HepG2 (cell line): Measurements from ENCODE around the gene FGF23. TPM values are rescaled to one million over a fixed set of nuclear protein-coding genes. Genes with fewer than 3 reads are reported as not detected.

ENCODE experiments used
- ATAC-seq: fragments of 200-7000 bp; cut with Tn5 transposase; 3 replicates; pipeline ENCODE4 v1.9.1; 2020; ENCODE audit warnings: mild to moderate bottlenecking, moderate library complexity
- BruUV-seq: library from RNA; stranded (reverse); fragments of 400-500 nt; replicated peaks from 2 replicates; lab custom pipeline; 2021; lab: Mats Ljungman, UMichigan
- CTCF ChIA-PET: fragments of 300-600 bp; formaldehyde crosslinking; extraction: SDS; loops from one replicate; lab custom pipeline; 2021; ENCODE audit warnings: low total read pairs, inconsistent platforms, low intra/inter-chr PET ratio; lab: Yijun Ruan, JAX
- POLR2A ChIA-PET: fragments of 350-600 bp; sonication (Branson Sonifier 250); formaldehyde crosslinking; loops from one replicate; lab custom pipeline; 2020; ENCODE audit warnings: antibody characterized with exemption, inconsistent platforms; lab: Yijun Ruan, JAX
- DNase-seq: peaks from one replicate; pipeline ENCODE4 v3.0.0-alpha.2; 2015; ENCODE audit warnings: low spot score
- FAIRE-seq: peaks from 3 replicates; lab custom pipeline; 2011; peaks lifted over from hg19 to GRCh38; lab: Jason Lieb, UNC
- H2AFZ ChIP-seq: one replicate; pipeline ENCODE4 v1.6.1; 2011; ENCODE audit warnings: low read length, inconsistent platforms
- H3K27ac ChIP-seq: fragments of 300-600 bp; 3 replicates; pipeline ENCODE4 v1.8.0; 2011; ENCODE audit warnings: mixed run types, mild to moderate bottlenecking, mixed read lengths, low read length, inconsistent platforms; ENCODE audit not compliant: insufficient read depth; ENCODE audit errors: extremely low read length
- H3K27me3 ChIP-seq, 2 experiments: fragments of 200-600 bp in 1 of 2; 2 replicates in 1 of 2; 3 replicates in 1 of 2; pipeline versions ENCODE4 v1.6.0 to v1.8.0; 2011; ENCODE audit warnings: low read length in 2 of 2, mild to moderate bottlenecking in 2 of 2, moderate library complexity in 2 of 2, inconsistent platforms in 1 of 2; ENCODE audit not compliant: insufficient read depth in 2 of 2, control insufficient read depth in 1 of 2
- H3K36me3 ChIP-seq, 2 experiments: fragments of 200-600 bp in 1 of 2; replicated peaks in 1 of 2; 2 replicates in 1 of 2; 3 replicates in 1 of 2; pipeline versions ENCODE4 v1.5.1 to v1.8.0; 2011; ENCODE audit warnings: low read length in 2 of 2, inconsistent platforms in 1 of 2; ENCODE audit not compliant: insufficient read depth in 2 of 2, control insufficient read depth in 1 of 2
- H3K4me1 ChIP-seq: 2 replicates; pipeline ENCODE4 v1.5.1; 2012; ENCODE audit warnings: low read length, inconsistent platforms; ENCODE audit not compliant: insufficient read depth
- H3K4me2 ChIP-seq: 2 replicates; pipeline ENCODE4 v1.6.0; 2011; ENCODE audit warnings: low read depth, low read length, inconsistent platforms
- H3K4me3 ChIP-seq, 3 experiments: fragments of 200-600 bp in 1 of 3; sonication (generic), shearing (Covaris generic) in 1 of 3; replicated peaks in 1 of 3; 2 replicates each; pipeline ENCODE4 v1.5.1; 2011 to 2016; ENCODE audit warnings: low read length in 3 of 3, inconsistent platforms in 2 of 3, low read depth in 2 of 3, mild to moderate bottlenecking in 2 of 3, control low read depth in 1 of 3, mixed read lengths in 1 of 3; ENCODE audit not compliant: insufficient read depth in 1 of 3
- H3K79me2 ChIP-seq: one replicate; pipeline ENCODE4 v1.6.1; 2011; ENCODE audit warnings: low read length, inconsistent platforms; ENCODE audit not compliant: insufficient read depth
- H3K9ac ChIP-seq: 2 replicates; pipeline ENCODE4 v1.6.0; 2011; ENCODE audit warnings: mild to moderate bottlenecking, low read depth, low read length, inconsistent platforms; ENCODE audit not compliant: insufficient read depth
- H3K9me3 ChIP-seq: 2 replicates; pipeline ENCODE4 v1.5.1; 2012; ENCODE audit warnings: mild to moderate bottlenecking, low read length
- H4K20me1 ChIP-seq: 2 replicates; pipeline ENCODE4 v1.6.0; 2011; ENCODE audit warnings: inconsistent platforms, mild to moderate bottlenecking, low read length, moderate library complexity; ENCODE audit not compliant: insufficient read depth
- ESRRA ChIP-seq: sonication (generic); formaldehyde crosslinking; IDR thresholded peaks from 2 replicates; pipeline ENCODE4 v1.5.1; 2020; ENCODE audit warnings: mild to moderate bottlenecking, low read depth, missing genetic modification reagents
- HNF4A ChIP-seq: sonication (generic); formaldehyde crosslinking; IDR thresholded peaks from 2 replicates; pipeline ENCODE4 v1.4.0; 2020; ENCODE audit warnings: missing genetic modification reagents
- HNF4G ChIP-seq, 2 experiments: sonication (generic) in 1 of 2; formaldehyde crosslinking in 1 of 2; IDR thresholded peaks; 2 replicates each; pipeline versions ENCODE4 v1.4.0 to v1.6.1; 2011 to 2020; ENCODE audit warnings: borderline replicate concordance in 2 of 2, low read depth in 2 of 2, mild to moderate bottlenecking in 2 of 2, low read length in 1 of 2, missing genetic modification reagents in 1 of 2, moderate library complexity in 1 of 2
- REPIN1 ChIP-seq: sonication (generic); formaldehyde crosslinking; IDR thresholded peaks from 2 replicates; pipeline ENCODE4 v1.8.0; 2022; ENCODE audit warnings: missing genetic modification reagents, low read depth, mild to moderate bottlenecking, borderline replicate concordance
- RORA ChIP-seq: sonication (generic); formaldehyde crosslinking; IDR thresholded peaks from 2 replicates; pipeline ENCODE4 v1.5.0; 2020; ENCODE audit warnings: mild to moderate bottlenecking, missing genetic modification reagents, moderate library complexity
- ZNF138 ChIP-seq: sonication (generic); formaldehyde crosslinking; IDR thresholded peaks from 2 replicates; pipeline ENCODE4 v1.5.0; 2020; ENCODE audit warnings: mild to moderate bottlenecking, low read depth, missing genetic modification reagents
- WGBS: methylation state at CpG from one replicate; pipeline ENCODE4 v1.1.6; 2017; ENCODE audit warnings: low lambda C conversion rate; 5-methylcytosine and 5-hydroxymethylcytosine counted together
- in situ Hi-C: cut with HindIII; loops from 2 replicates; pipeline ENCODE4 v1.10.0; 2017; ENCODE audit warnings: low pct_unique_long_range_greater_than_20kb; ENCODE audit not compliant: extremely low pct_ligation_motif_present
- intact Hi-C: fragments of 100-400 bp; cut with micrococcal nuclease; formaldehyde crosslinking; loops from one replicate; pipeline ENCODE4 v1.10.0; 2022; ENCODE audit not compliant: unreplicated experiment
- polyA plus RNA-seq, 8 experiments: library from polyadenylated mRNA; depleted of rRNA in 3 of 8; stranded (reverse) in 7 of 8; unstranded in 1 of 8; fragments of >200 nt; fragmentation: Illumina TruSeq in 4 of 8; extraction: Trizol in 4 of 8; gene quantifications; 2 replicates each; pipeline versions ENCODE4 v1.2.1 to v1.2.3, GENCODE V29; 2011 to 2016; ENCODE audit warnings: low read depth in 4 of 8, missing spikeins in 1 of 8, mixed read lengths in 1 of 8; ENCODE audit not compliant: insufficient read depth in 1 of 8
- total RNA-seq, 5 experiments: library from RNA; depleted of rRNA; stranded (reverse); fragments of >200 nt; fragmentation: Illumina TruSeq; extraction: Trizol; gene quantifications; 2 replicates each; pipeline ENCODE4 v1.2.3, GENCODE V29; 2016; ENCODE audit warnings: low read depth in 1 of 5
- TF ChIP-seq, protein P1 (sequence below): sonication (generic); formaldehyde crosslinking; IDR thresholded peaks from 2 replicates; pipeline ENCODE4 v1.4.0; 2020; ENCODE audit warnings: missing genetic modification reagents
- TF ChIP-seq, protein P2 (sequence below): sonication (generic); formaldehyde crosslinking; IDR thresholded peaks from 2 replicates; pipeline ENCODE4 v1.5.0; 2020; ENCODE audit warnings: mild to moderate bottlenecking, missing genetic modification reagents, moderate library complexity
- TF ChIP-seq, protein P3 (sequence below): sonication (generic); formaldehyde crosslinking; IDR thresholded peaks from 2 replicates; pipeline ENCODE4 v1.4.0; 2020; ENCODE audit warnings: mild to moderate bottlenecking, missing genetic modification reagents

The FGF23 gene
- total and polyA plus RNA-seq, 2 of the 13 experiments (the other 11 are each of a cell fraction or from before 2014, with no cell fraction given): not detected

GRCh38 chr12:4386801-4387200 is 7.3 kb upstream of the FGF23 start:
- CTCF ChIA-PET: no interaction called here
- POLR2A ChIA-PET: no interaction called here

GRCh38 chr12:4383304-4383865 is 3.9 kb upstream of the FGF23 start:
- peak; percentile 21 for DNase-seq
- Histone ChIP-seq H3K36me3 (no peaks in the 10 kb centered on the region), H3K79me2 (no peaks in the 10 kb centered on the region), H3K4me1 (peaks cover 14% of the 10 kb centered on the region; the same call in 1 of the 2 replicates), H3K9me3 (no peaks in the 10 kb centered on the region), H3K4me2 (no peak overlapping the region), H3K27ac (no peak overlapping the region), H2AFZ (no peak overlapping the region), H3K4me3 (no peak overlapping the region), H4K20me1 (no peaks in the 10 kb centered on the region), H3K9ac (no peak overlapping the region), H3K27me3 (peaks cover 0 to 5% of the 10 kb centered on the region in 2 experiments; a peak in 2 of 5 replicates)
- peak; percentile 39; the same call in 1 of the 2 replicates for TF ChIP-seq HNF4A (CRISPR knock-in tag)
- TF ChIP-seq RORA (CRISPR knock-in tag): no peak
- no peak for TF ChIP-seq REPIN1 (CRISPR knock-in tag)
- TF ChIP-seq ESRRA (CRISPR knock-in tag): 0 out of 2 replicates have a peak, but pooled peaks have one; percentile 21
- 0 out of 2 replicates have a peak, but pooled peaks have one; percentile 11 for TF ChIP-seq HNF4G (IDR thresholded peaks at IDR 0.05; ENCODE audit: borderline replicate concordance, low read depth, low read length)
- no peak for TF ChIP-seq HNF4G (CRISPR knock-in tag; IDR thresholded peaks at IDR 0.05; ENCODE audit: borderline replicate concordance, low read depth)
- TF ChIP-seq, protein P1, sequence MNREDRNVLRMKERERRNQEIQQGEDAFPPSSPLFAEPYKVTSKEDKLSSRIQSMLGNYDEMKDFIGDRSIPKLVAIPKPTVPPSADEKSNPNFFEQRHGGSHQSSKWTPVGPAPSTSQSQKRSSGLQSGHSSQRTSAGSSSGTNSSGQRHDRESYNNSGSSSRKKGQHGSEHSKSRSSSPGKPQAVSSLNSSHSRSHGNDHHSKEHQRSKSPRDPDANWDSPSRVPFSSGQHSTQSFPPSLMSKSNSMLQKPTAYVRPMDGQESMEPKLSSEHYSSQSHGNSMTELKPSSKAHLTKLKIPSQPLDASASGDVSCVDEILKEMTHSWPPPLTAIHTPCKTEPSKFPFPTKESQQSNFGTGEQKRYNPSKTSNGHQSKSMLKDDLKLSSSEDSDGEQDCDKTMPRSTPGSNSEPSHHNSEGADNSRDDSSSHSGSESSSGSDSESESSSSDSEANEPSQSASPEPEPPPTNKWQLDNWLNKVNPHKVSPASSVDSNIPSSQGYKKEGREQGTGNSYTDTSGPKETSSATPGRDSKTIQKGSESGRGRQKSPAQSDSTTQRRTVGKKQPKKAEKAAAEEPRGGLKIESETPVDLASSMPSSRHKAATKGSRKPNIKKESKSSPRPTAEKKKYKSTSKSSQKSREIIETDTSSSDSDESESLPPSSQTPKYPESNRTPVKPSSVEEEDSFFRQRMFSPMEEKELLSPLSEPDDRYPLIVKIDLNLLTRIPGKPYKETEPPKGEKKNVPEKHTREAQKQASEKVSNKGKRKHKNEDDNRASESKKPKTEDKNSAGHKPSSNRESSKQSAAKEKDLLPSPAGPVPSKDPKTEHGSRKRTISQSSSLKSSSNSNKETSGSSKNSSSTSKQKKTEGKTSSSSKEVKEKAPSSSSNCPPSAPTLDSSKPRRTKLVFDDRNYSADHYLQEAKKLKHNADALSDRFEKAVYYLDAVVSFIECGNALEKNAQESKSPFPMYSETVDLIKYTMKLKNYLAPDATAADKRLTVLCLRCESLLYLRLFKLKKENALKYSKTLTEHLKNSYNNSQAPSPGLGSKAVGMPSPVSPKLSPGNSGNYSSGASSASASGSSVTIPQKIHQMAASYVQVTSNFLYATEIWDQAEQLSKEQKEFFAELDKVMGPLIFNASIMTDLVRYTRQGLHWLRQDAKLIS: no peak
- TF ChIP-seq, protein P2, sequence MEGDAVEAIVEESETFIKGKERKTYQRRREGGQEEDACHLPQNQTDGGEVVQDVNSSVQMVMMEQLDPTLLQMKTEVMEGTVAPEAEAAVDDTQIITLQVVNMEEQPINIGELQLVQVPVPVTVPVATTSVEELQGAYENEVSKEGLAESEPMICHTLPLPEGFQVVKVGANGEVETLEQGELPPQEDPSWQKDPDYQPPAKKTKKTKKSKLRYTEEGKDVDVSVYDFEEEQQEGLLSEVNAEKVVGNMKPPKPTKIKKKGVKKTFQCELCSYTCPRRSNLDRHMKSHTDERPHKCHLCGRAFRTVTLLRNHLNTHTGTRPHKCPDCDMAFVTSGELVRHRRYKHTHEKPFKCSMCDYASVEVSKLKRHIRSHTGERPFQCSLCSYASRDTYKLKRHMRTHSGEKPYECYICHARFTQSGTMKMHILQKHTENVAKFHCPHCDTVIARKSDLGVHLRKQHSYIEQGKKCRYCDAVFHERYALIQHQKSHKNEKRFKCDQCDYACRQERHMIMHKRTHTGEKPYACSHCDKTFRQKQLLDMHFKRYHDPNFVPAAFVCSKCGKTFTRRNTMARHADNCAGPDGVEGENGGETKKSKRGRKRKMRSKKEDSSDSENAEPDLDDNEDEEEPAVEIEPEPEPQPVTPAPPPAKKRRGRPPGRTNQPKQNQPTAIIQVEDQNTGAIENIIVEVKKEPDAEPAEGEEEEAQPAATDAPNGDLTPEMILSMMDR: peak; percentile 54
- ATAC-seq: peak; percentile 62; the same call in 2 of the 3 replicates
- ChIA-PET CTCF (no interaction called here), POLR2A (no interaction called here)
- WGBS: 33% methylated on average over 5 of the region's 8 CpGs
- in situ Hi-C loops (no loop called here), intact Hi-C loops (no loop called here)
- no peak for FAIRE-seq
- no TSS peak for BruUV-seq

More at GRCh38 chr12:4386801-4387200, 7.3 kb upstream of the FGF23 start:
- TF ChIP-seq ZNF138 (CRISPR knock-in tag): no peak
- TF ChIP-seq, protein P3, sequence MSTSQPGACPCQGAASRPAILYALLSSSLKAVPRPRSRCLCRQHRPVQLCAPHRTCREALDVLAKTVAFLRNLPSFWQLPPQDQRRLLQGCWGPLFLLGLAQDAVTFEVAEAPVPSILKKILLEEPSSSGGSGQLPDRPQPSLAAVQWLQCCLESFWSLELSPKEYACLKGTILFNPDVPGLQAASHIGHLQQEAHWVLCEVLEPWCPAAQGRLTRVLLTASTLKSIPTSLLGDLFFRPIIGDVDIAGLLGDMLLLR: no peak
- WGBS: 0% methylated on average over 3 of the region's 4 CpGs
- H3K36me3 ChIP-seq: no peaks in the 10 kb centered on the region
- intact Hi-C loops: no loop called here
- no peaks in the 10 kb centered on the region for H3K9me3 ChIP-seq
- H3K79me2 ChIP-seq: no peaks in the 10 kb centered on the region
- H3K9ac ChIP-seq: no peak overlapping the region
- H2AFZ ChIP-seq: no peak overlapping the region
- 0 out of 2 replicates have a peak, but pooled peaks cover 4% of the 10 kb centered on the region for H3K4me1 ChIP-seq
- ATAC-seq (no peak), FAIRE-seq (no peak), DNase-seq (no peak)
- no peaks in the 10 kb centered on the region for H4K20me1 ChIP-seq
- no peak overlapping the region for H3K4me2 ChIP-seq
- no peak overlapping the region for H3K4me3 ChIP-seq
- in situ Hi-C loops: no loop called here
- H3K27me3 ChIP-seq: peaks cover 0 to 7% of the 10 kb centered on the region in 2 experiments; a peak in 4 of 5 replicates
- H3K27ac ChIP-seq: no peak overlapping the region
- no TSS peak for BruUV-seq
